K562 (cell line): ENCODE data around the gene RPL9.

Experiments used
- BHLHE40 ChIP-seq: IDR thresholded peaks from 2 replicates; pipeline ENCODE4 v1.6.1; 2011; ENCODE audit warnings: low read length, improper control_type of control experiment
- GABPA ChIP-seq: fragments of 200-800 bp; sonication (Bioruptor generic); conservative IDR thresholded peaks from 2 replicates; pipeline ENCODE4 v1.6.1; 2016; ENCODE audit warnings: low read depth, missing genetic modification characterization, missing compliant biosample characterization
- PTBP1 ChIP-seq: fragments of 200-400 bp; formaldehyde crosslinking; IDR thresholded peaks from 2 replicates; pipeline ENCODE4 v1.6.1; 2017; ENCODE audit warnings: low read depth, low read length

GRCh38 chr4:39433878-39434492, 24.7 kb downstream of the RPL9 start:
- TF ChIP-seq BHLHE40 (no peak), PTBP1 (no peak), GABPA (tag) (no peak)
